GM23338 (cell line): ENCODE data around the gene AOC1. TPM values are rescaled to one million over a fixed set of nuclear protein-coding genes. Genes with fewer than 3 reads are reported as not detected.

Experiments used
- ATAC-seq: fragments of 200-7000 bp; cut with Tn5 transposase; 3 replicates; pipeline ENCODE4 v1.9.1; 2020
- DNase-seq: peaks from one replicate; pipeline ENCODE4 v3.0.0-alpha.2; 2015; ENCODE audit warnings: low spot score
- H2AFZ ChIP-seq: fragments of 200-600 bp; sonication (generic); 2 replicates; pipeline ENCODE4 v1.8.0; 2016; ENCODE audit warnings: antibody characterized with exemption, mild to moderate bottlenecking, moderate library complexity
- H3F3A ChIP-seq: fragments of 200-600 bp; sonication (generic); replicated peaks from 2 replicates; pipeline ENCODE4 v1.8.0; 2017; ENCODE audit warnings: antibody characterized with exemption, mixed run types, low read depth
- H3K27ac ChIP-seq: fragments of 200-600 bp; sonication (generic); 2 replicates; pipeline ENCODE4 v1.6.1; 2016; ENCODE audit warnings: low read depth
- H3K27me3 ChIP-seq: fragments of 200-600 bp; sonication (generic); 2 replicates; pipeline ENCODE4 v1.8.0; 2016; ENCODE audit warnings: mild to moderate bottlenecking, mixed run types, moderate library complexity; ENCODE audit not compliant: insufficient read depth
- H3K36me3 ChIP-seq: fragments of 200-600 bp; sonication (generic); 2 replicates; pipeline ENCODE4 v1.8.0; 2016; ENCODE audit warnings: mild to moderate bottlenecking; ENCODE audit not compliant: insufficient read depth
- H3K4me1 ChIP-seq: fragments of 200-600 bp; sonication (generic); 2 replicates; pipeline ENCODE4 v1.8.0; 2016; ENCODE audit warnings: mild to moderate bottlenecking, moderate library complexity; ENCODE audit not compliant: insufficient read depth
- H3K4me2 ChIP-seq: fragments of 200-600 bp; sonication (generic); 2 replicates; pipeline ENCODE4 v1.7.1; 2017; ENCODE audit warnings: mixed run types
- H3K4me3 ChIP-seq: fragments of 200-600 bp; sonication (generic); 2 replicates; pipeline ENCODE4 v1.6.1; 2016; ENCODE audit warnings: mixed run types
- H3K79me2 ChIP-seq: fragments of 200-600 bp; sonication (generic); replicated peaks from 2 replicates; pipeline ENCODE4 v1.8.0; 2017; ENCODE audit warnings: mild to moderate bottlenecking; ENCODE audit not compliant: insufficient read depth
- H3K9me2 ChIP-seq: fragments of 200-600 bp; sonication (generic); 2 replicates; pipeline ENCODE4 v1.8.0; 2017; ENCODE audit not compliant: insufficient read depth
- H4K20me1 ChIP-seq: fragments of 200-600 bp; sonication (generic); replicated peaks from 2 replicates; pipeline ENCODE4 v1.8.0; 2017; ENCODE audit warnings: mild to moderate bottlenecking; ENCODE audit not compliant: insufficient read depth
- H3K27ac Mint-ChIP-seq: 2 replicates; pipeline ENCODE4 v1.8.0; 2020; ENCODE audit warnings: inconsistent platforms, mild to moderate bottlenecking, moderate library complexity, mixed read lengths
- H3K27me3 Mint-ChIP-seq: 3 replicates; pipeline ENCODE4 v1.8.0; 2022; ENCODE audit warnings: low read depth, mild to moderate bottlenecking, moderate library complexity, mixed read lengths, inconsistent platforms; ENCODE audit not compliant: insufficient read depth, poor library complexity
- H3K36me3 Mint-ChIP-seq: 3 replicates; pipeline ENCODE4 v1.8.0; 2021; ENCODE audit warnings: low read depth, mild to moderate bottlenecking, inconsistent platforms, moderate library complexity, mixed read lengths
- H3K4me1 Mint-ChIP-seq: 3 replicates; pipeline ENCODE4 v1.8.0; 2020; ENCODE audit warnings: mild to moderate bottlenecking, inconsistent platforms, mixed read lengths
- H3K4me3 Mint-ChIP-seq: 3 replicates; pipeline ENCODE4 v1.8.0; 2021; ENCODE audit warnings: moderate library complexity, mild to moderate bottlenecking, inconsistent platforms, mixed read lengths
- H3K9me3 Mint-ChIP-seq: 3 replicates; pipeline ENCODE4 v1.8.0; 2020; ENCODE audit warnings: moderate library complexity, mild to moderate bottlenecking, inconsistent platforms, mixed read lengths
- EZH2 ChIP-seq: fragments of 200-600 bp; sonication (generic); IDR thresholded peaks from one replicate; pipeline ENCODE4 v1.8.0; 2017; ENCODE audit warnings: antibody characterized with exemption, mild to moderate bottlenecking, low read depth; ENCODE audit not compliant: unreplicated experiment
- EZH2phosphoT487 ChIP-seq: fragments of 200-600 bp; sonication (generic); IDR thresholded peaks from one replicate; pipeline ENCODE4 v1.8.1; 2018; ENCODE audit warnings: antibody characterized with exemption; ENCODE audit not compliant: unreplicated experiment
- NANOG ChIP-seq: IDR thresholded peaks from 2 replicates; pipeline ENCODE4 v1.6.1; 2016; ENCODE audit warnings: antibody characterized with exemption, borderline replicate concordance
- STAT1 ChIP-seq: IDR thresholded peaks from one replicate; pipeline ENCODE4 v1.6.1; 2016; ENCODE audit warnings: antibody characterized with exemption; ENCODE audit not compliant: unreplicated experiment
- ZNF331 ChIP-seq: fragments of 250-450 bp; sonication (Bioruptor Pico); IDR thresholded peaks from 2 replicates; pipeline ENCODE4 v1.5.0; 2020; ENCODE audit warnings: low read depth, mild to moderate bottlenecking, moderate library complexity
- polyA plus RNA-seq: library from polyadenylated mRNA; unstranded; fragments of >200 nt; fragmentation: Nextera tagmentation; extraction: Ambion mirVana; gene quantifications from 2 replicates; pipeline ENCODE4 v1.2.1, GENCODE V29; 2016
- total RNA-seq: library from RNA; depleted of rRNA; stranded (reverse); fragments of >200 nt; shearing (Covaris generic); gene quantifications from 2 replicates; pipeline ENCODE4 v1.2.3, GENCODE V29; 2014
- TF ChIP-seq, protein P1 (sequence below), 2 experiments: fragments of 200-600 bp in 1 of 2; sonication (generic) in 1 of 2; conservative IDR thresholded peaks; 2 replicates each; pipeline versions ENCODE4 v1.5.1 to v1.6.1; 2016 to 2017; ENCODE audit warnings: antibody characterized with exemption in 2 of 2, low read depth in 2 of 2, mild to moderate bottlenecking in 2 of 2, moderate library complexity in 1 of 2
- TF ChIP-seq, protein P2 (sequence below): IDR thresholded peaks from 2 replicates; pipeline ENCODE4 v1.6.1; 2016; ENCODE audit warnings: antibody characterized with exemption

AOC1 gene
- total and polyA plus RNA-seq, 2 experiments from 2014 or later = not detected

DNA sequence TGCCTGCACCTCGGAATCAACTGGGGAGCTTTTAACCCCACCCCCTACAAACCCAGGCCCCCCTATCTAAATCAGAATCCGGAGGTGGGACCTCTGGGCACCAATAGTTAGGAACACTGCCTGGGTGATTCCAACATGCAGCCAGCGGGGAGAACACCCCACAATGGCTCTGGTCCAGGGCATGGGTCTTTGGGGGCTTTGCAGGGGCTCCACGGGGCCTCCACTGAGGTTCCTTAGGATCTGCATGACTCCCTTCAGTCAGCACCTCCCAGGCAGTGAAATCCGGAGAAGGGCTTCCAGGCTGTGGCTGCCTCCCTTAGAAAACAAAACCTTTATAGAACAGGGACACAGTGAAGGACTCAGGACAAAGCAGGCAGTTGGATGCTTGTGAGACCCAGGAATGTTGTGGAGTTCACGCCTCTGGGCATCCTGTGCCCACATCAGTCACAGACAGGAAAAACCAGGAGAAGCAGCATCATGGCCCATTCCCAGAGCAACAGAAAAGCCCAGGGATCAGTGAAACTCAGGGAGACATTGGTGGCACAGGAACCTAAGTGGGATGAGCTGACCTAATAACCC is 16.5 kb upstream of the AOC1 start:
- Mint-ChIP-seq H3K36me3 (no peaks in the 10 kb centered on the region), H3K4me3 (no peak overlapping the region), H3K27me3 (peaks cover 4% of the 10 kb centered on the region), H3K27ac (no peak overlapping the region), H3K9me3 (no peaks in the 10 kb centered on the region), H3K4me1 (no peaks in the 10 kb centered on the region)
- no peaks in the 10 kb centered on the region for H4K20me1 ChIP-seq
- no peaks in the 10 kb centered on the region for H3F3A ChIP-seq
- ATAC-seq = no peak
- TF ChIP-seq, protein P1, sequence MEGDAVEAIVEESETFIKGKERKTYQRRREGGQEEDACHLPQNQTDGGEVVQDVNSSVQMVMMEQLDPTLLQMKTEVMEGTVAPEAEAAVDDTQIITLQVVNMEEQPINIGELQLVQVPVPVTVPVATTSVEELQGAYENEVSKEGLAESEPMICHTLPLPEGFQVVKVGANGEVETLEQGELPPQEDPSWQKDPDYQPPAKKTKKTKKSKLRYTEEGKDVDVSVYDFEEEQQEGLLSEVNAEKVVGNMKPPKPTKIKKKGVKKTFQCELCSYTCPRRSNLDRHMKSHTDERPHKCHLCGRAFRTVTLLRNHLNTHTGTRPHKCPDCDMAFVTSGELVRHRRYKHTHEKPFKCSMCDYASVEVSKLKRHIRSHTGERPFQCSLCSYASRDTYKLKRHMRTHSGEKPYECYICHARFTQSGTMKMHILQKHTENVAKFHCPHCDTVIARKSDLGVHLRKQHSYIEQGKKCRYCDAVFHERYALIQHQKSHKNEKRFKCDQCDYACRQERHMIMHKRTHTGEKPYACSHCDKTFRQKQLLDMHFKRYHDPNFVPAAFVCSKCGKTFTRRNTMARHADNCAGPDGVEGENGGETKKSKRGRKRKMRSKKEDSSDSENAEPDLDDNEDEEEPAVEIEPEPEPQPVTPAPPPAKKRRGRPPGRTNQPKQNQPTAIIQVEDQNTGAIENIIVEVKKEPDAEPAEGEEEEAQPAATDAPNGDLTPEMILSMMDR (conservative IDR thresholded peaks at IDR 0.05; ENCODE audit: low read depth in 2 of 2) = no peak
- no peak for DNase-seq
- H3K79me2 ChIP-seq = no peaks in the 10 kb centered on the region
- H3K9me2 ChIP-seq = 0 out of 2 replicates have a peak, but pooled peaks cover 4% of the 10 kb centered on the region
- no peak overlapping the region for H3K4me3 ChIP-seq
- H3K4me1 ChIP-seq = no peaks in the 10 kb centered on the region
- H3K27ac ChIP-seq = no peak overlapping the region
- H3K4me2 ChIP-seq = no peak overlapping the region
- H3K36me3 ChIP-seq = no peaks in the 10 kb centered on the region
- H2AFZ ChIP-seq = no peak overlapping the region
- no peaks in the 10 kb centered on the region for H3K27me3 ChIP-seq

DNA sequence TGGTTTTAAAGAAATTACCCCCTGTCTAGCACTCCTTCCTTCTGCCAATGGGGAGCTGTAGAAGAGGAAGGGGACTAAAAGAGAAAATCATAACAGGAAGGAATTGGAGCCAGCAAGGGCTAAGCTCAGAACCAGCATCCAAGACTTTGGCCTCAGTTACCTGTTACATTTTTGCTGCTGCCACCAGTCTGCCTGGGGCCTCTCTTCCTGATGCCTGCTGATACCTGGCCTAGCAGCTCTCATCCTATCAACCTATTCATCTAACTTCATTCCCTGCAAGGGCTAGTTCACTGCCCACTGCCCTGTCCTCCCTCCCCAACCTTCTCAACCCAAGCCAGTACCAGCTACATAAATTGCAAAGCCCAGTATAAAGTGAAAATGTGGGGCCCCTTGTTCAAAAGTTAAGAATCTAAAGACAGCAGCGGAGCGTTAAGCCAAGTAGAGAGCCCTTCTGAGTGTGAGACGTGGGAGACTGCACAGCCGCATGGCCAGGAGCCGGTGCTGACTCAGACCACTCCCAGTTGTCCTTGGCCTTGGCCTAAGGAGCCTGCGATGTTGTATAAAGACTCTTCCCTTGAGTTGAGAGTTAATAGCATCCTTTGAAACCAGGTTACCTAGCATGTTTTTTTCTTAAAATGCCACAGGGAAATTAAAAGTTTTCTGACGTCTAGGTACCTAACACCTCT is 13.2 kb upstream of the AOC1 start:
- Histone ChIP-seq H3F3A (no peaks in the 10 kb centered on the region), H4K20me1 (no peaks in the 10 kb centered on the region), H3K9me2 (0 out of 2 replicates have a peak, but pooled peaks cover 4% of the 10 kb centered on the region), H3K36me3 (no peaks in the 10 kb centered on the region), H3K4me2 (no peak overlapping the region), H2AFZ (no peak overlapping the region), H3K27ac (no peak overlapping the region), H3K27me3 (no peaks in the 10 kb centered on the region), H3K79me2 (no peaks in the 10 kb centered on the region), H3K4me3 (no peak overlapping the region), H3K4me1 (no peaks in the 10 kb centered on the region)
- ATAC-seq (no peak), DNase-seq (no peak)
- peaks cover 4% of the 10 kb centered on the region for H3K27me3 Mint-ChIP-seq
- no peaks in the 10 kb centered on the region for H3K36me3 Mint-ChIP-seq
- H3K4me3 Mint-ChIP-seq = no peak overlapping the region
- H3K27ac Mint-ChIP-seq = no peak overlapping the region
- H3K9me3 Mint-ChIP-seq = no peaks in the 10 kb centered on the region
- H3K4me1 Mint-ChIP-seq = no peaks in the 10 kb centered on the region
- TF ChIP-seq NANOG (no peak), EZH2 (no peak), EZH2phosphoT487 (no peak)

DNA sequence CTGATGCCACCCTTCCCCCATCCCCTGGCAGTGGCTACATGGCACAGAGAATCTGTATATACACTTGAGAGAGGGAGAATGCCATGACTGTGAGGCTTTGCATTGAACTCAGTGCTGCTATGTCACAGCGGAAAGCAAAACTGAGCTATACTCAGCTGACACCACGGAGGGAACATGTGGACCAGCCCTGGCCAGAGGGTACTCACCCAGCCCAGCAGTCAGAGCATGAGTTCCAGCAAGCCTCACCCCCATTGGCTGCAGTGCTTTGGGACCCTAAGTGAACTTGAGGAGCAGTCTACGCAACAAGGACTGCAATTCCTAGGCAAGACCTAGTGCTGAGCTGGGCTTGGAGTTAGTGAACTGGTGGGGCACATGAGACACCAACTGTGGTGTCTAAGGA is 10.3 kb upstream of the AOC1 start:
- Mint-ChIP-seq H3K27me3 (peaks cover 9% of the 10 kb centered on the region), H3K4me1 (no peaks in the 10 kb centered on the region)
- TF ChIP-seq STAT1 (no peak), ZNF331 (CRISPR knock-in tag) (no peak), NANOG (no peak)
- TF ChIP-seq, protein P2, sequence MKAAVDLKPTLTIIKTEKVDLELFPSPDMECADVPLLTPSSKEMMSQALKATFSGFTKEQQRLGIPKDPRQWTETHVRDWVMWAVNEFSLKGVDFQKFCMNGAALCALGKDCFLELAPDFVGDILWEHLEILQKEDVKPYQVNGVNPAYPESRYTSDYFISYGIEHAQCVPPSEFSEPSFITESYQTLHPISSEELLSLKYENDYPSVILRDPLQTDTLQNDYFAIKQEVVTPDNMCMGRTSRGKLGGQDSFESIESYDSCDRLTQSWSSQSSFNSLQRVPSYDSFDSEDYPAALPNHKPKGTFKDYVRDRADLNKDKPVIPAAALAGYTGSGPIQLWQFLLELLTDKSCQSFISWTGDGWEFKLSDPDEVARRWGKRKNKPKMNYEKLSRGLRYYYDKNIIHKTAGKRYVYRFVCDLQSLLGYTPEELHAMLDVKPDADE = no peak

More for the DNA sequence above, 10.3 kb upstream of the AOC1 start:
- H3K4me3 ChIP-seq = no peak overlapping the region
- no peak for DNase-seq
- no peaks in the 10 kb centered on the region for H4K20me1 ChIP-seq
- no peaks in the 10 kb centered on the region for H3K27me3 ChIP-seq
- no peaks in the 10 kb centered on the region for H3K79me2 ChIP-seq
- no peaks in the 10 kb centered on the region for H3K36me3 ChIP-seq
- Mint-ChIP-seq H3K36me3 (no peaks in the 10 kb centered on the region), H3K4me3 (no peak overlapping the region), H3K27ac (no peak overlapping the region), H3K9me3 (no peaks in the 10 kb centered on the region)
- no peaks in the 10 kb centered on the region for H3F3A ChIP-seq
- H3K9me2 ChIP-seq = no peaks in the 10 kb centered on the region
- ATAC-seq = no peak
- H3K27ac ChIP-seq = no peak overlapping the region
- no peak overlapping the region for H3K4me2 ChIP-seq
- no peak overlapping the region for H2AFZ ChIP-seq
- H3K4me1 ChIP-seq = no peaks in the 10 kb centered on the region
